HS-27A (cell line): ENCODE measurements around the gene CAMK2D.
A peak's percentile ranks its signal among the peaks of the same experiment; 100 is the strongest.

Experiments
- DNase-seq: peaks from one replicate; pipeline ENCODE4 v3.0.0-alpha.2; 2012; ENCODE audit warnings: low read depth, missing footprints

Gene CAMK2D

DNA sequence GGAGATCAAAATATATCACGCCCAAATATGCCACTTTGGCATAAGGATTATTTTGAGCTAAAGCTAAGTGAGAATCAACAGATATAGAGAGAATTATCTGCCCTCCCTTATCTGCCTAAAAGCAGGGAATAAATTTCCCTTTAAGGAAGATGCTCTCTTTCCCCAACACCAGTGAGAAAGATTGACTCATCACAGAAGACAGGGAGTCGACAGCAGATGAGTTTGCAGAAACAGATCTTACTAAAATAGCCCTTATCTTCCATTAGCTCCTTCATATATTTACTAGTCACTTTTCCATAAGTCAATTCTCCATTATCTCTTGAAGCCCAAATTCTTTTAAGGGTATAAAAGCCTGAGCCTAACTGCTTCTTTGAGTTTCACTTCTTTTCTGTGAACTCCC, 156.6 kb downstream of the CAMK2D start:
- DNase-seq = no peak

DNA sequence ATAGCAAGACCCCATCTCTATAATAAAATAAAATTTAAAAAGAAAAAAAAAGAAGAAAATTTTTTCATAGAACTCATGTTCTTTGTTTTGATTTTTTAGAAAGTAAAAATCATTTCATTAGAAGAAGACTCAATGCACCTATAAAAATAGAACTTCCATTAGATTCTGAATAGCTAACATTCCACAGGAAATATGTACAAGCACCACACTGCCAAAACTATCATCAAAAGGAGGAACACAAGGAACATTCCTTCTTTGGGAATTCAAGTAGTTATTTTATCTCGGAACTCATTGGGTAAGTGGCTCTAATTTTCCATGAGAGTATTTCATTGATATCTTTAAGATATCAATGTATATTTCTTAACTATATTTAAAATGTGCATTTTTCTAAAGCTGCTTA, 157.6 kb downstream of the CAMK2D start:
- DNase-seq = no peak

DNA sequence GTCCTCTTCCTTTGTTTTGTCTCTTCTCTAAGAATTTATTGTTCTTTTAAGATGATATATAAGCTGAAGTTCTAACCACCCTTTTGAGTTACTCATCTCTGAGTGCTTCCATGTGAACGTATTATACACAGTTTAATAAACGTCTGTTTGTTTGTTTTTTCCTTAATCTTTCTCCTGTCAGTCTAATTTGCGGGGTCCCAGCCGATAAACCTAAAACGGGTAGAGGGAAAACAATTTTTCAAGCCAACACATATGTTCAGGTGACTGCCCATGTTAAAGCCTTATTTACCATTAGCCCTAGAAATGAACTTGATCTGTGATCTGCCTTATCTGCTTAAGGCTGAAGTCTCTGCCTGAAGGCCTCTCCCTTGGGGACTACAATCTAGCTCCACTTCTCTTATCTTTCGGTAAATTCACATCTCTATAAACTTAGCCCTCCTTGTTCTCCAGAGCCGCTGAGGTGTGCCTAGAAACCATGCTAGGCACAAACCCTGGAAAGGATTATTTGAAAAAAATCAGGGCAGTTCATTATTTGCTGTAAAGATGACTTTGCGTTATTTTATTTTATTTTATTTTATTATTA, 158.8 kb downstream of the CAMK2D start:
- no peak for DNase-seq

DNA sequence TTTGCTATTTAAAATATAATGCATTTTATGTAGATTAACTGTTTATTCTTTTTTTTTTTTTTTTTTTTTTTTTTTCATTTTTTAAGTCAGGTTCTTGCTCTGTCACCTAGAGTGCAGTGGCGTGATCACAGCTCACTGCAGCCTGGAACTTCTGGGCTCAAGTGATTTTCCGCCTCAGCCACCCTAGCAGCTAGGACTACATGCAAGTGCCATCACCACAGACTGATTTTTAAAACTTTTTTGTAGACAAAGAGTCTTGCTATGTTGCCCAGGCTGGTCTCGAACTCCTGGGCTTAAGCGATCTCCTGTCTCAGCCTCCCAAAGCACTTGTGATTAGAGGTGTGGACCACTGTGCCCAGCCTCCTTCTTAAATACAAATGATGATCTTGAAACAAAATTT, 159.9 kb downstream of the CAMK2D start:
- no peak for DNase-seq

DNA sequence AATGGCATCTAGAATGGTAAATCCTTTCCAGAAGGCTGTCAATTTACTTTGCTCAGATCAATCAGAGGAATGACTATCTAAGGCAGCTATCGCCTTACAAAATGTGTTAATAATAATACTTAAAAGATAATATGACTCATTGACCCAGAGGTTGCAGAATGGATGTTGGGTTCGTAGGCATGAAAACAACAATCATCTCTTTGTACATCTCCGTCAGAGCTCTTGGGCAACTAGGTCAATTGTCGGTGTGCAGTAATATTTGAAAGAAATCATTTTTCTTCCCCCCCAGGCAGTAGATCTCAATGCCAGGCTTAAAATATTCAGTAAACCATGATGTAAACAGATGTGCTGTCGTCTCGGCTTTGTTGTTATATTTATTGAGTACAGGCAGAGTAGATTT, 165.1 kb downstream of the CAMK2D start:
- no peak for DNase-seq

DNA sequence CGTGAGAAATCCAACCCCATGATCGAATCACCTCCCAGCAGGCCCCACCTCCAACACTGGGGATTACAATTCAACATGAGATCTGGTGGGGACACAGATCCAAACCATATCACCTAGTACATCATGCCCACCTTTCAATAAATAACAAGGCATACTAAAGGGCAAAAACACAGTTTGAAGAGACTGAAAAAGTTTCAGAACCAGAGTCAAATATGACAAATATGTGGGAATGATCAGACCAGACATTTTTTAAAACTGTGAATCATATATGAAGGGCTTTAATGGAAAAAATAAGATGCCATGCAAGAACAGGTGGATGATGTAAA, 167.3 kb downstream of the CAMK2D start:
- no peak for DNase-seq

DNA sequence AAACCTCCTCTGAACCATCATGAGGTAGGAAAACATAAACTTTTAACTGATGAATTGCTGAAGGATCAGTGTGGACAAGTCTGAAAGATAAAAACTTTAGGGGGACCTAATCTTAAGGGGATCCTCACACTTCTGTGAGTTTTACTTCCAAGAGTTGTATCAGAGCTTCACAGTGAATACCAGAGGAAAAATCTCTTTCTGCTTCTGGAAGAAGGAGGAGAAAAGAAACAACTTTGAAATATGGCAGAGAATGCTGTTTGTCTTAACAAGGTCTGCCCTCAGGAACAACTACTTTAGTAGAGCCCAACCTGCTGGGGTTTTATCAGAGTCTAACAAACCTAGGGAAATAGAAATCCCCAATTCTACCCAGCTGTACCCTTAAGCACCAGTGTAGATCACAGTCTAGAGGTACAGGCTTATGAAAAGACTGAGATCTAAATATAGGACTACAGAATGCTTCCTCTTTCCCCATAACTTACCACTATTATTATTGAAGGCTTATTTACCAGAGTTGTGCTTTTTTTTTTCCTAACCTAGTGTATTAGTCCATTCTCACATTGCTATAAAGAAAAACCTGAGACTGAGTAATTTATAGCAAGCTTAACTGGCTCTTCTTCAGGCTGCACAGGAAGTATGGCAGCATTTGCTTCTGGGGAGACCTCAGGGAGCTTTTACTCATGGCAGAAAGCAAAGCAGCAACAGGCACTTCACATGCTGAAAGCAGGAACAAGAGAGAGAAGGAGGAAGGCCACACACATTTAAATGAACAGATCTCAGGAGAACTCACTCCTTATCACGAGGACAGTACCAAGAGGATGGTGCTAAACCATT, 167.9 kb downstream of the CAMK2D start:
- no peak for DNase-seq

DNA sequence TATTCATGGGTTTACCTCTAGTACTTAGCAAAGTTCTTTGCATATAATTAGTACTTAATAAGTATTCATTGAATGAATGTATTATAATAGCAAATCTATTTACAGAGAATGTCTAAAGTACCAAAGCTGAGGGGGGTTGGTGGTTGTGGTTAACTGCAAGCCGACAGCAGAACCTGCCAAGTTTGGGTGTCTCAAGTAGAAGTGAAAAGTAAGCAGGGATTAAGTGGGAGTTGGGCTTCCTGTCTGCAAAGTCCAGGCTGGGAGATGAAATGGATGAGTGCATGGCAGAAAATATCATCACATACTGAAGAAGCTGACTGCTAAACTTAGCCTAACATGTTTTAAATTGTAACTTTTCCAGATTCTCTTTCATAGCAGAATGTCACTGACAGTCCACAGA, 169.6 kb downstream of the CAMK2D start:
- no peak for DNase-seq

DNA sequence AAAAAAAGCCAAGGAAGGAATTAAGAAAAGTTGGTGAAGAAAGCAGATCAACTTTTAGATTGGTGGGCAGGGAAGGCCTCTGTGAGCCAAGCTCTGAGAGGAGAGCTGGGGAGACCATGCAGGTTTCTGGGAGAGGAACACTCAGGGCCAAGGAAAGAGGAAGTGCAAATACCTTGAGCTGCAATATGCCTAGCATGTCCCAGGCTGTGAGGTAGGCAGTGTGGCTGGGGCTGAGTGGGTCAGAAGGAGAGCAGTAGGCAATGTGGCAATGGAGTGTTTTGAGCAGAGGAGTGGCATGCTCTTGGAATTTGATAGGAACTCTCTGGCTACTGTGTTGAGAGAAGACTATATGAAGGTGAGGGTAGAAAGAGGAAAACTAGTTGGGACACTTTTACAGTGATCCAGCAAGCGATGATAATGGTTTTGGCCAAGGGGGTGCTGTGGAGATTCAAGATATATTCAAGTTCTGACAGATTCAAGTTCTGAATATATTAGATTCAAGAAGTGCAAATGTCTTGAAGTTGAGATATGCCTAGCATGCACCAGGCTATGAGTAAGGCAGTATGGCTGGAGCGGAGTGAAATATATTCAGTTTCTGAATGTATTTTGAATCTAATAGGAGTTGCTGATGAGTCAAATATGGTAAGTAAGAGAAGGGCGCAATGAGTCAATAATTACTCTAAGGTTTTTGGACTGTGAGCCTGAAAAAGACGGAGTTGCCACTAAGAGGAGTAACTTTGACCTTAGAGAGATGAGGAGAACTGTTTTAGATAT, 172.5 kb downstream of the CAMK2D start:
- DNase-seq = no peak

DNA sequence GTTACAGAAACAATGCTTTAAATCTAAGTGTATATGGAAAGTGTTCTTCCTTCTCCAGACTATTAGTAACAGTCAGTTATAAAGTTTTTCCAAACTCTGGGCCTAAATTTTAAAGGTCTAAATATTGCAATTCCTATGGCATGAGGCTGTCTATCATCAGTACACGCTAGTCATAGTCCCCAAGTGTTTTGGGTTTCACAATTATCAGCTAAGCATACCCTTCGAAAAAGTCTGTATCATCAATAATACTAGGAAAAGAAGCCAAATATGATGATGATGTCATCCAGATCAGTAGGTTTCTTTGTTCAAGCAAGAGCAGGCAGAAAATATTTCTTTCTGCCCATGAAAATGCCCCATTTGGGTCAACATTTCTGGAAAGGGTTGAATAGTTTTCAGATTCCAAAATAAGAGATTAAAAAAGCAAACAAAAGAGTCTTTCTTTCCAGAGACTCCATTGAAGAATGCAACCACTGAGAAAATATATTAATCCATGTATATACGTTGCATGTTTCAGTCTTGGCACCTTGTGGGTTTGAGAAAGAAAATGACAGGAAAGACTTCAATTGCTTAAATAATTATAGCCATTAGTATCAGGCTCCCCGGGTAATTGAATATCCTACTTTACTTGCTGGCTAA, 173.8 kb downstream of the CAMK2D start:
- DNase-seq = no peak

DNA sequence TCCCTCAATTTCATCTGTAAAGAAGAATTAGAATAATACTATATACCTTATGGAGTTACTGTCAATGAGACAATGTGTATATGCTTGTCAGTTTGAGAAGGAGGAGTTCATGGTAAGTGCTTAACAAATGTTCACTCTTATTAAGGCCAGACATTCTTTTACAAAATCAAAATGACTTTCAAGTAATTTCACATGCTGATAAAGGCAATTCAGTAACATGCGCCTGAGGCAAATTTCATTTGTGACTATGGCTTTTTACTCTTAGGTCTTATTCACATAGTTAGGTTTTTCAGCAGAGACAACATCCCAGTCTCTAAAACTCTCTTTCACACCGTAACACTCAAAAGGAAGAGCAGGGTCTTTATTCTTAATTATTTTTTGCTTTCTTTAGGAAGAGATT, 174.4 kb downstream of the CAMK2D start:
- no peak for DNase-seq

DNA sequence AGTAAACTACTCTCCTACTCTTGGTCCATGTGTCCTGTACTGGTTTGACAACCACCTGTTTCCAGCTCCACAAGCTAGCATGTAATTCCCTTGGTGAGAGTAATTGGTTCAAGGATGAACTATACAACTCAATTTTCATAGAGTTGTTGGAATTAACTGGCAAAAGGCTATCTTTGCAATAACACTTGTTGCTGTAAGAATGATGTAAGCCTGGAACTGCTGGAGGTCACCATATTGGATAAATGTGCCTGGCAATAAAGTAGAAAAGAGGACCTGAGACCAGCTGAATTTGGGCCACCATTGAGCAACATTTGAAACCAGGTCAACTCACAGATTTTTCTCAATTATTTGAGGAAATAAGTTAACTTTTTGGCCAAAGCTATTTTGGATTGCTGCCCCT, 175.5 kb downstream of the CAMK2D start:
- no peak for DNase-seq

DNA sequence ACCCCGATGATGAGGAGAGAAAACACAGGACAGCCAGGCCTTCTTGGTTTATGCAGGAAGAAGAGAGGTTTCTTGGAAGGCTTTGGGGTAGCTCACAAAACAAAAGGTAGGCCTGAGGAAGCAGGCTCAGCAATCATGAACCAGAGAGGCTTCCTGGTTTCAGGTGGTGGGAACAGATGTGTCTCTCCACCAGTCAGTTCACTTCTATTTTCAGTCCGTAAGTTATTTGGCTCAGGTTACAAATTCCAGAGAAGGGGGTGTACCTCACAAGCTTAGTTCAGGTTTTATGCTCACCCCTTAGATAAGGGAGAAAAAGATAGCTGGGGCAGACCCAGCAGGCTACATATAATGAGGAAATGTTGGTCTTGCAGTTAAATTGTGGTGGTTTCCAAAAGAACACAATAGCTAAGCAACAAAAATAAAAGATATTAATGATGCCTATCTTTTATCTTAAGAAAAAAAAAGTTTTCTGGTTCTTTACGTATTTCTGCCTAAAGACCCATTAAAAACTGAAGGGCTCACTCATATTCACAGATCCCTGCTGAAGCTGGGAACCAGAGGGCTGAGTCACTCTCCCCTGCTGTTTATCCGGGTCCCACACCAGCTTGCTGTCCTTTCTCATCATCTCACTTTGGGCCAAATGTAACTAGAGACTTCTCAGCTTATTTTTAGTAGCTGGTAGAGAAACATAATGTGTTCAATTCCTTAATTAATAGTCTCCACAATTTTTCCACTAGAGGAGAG, 177.0 kb downstream of the CAMK2D start:
- DNase-seq = no peak

DNA sequence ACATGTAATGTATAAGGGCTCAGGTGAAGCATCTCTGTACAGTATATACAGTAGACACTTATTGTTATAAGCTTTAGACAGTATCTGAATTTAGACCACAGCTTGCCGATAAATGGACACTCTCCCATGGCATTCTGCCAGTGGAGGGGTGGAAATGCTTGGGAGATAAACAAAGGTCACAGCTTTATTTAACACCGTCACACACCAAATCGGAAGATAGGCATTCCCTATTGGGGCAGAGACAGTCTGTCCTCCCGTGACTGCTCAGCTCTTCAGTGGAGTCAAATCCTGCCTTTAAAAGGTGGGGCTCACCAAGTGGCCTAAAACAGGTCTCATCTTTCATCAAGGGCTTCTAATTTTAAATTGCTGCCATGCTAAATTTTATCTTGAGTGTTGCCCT, 178.8 kb downstream of the CAMK2D start:
- DNase-seq = no peak

DNA sequence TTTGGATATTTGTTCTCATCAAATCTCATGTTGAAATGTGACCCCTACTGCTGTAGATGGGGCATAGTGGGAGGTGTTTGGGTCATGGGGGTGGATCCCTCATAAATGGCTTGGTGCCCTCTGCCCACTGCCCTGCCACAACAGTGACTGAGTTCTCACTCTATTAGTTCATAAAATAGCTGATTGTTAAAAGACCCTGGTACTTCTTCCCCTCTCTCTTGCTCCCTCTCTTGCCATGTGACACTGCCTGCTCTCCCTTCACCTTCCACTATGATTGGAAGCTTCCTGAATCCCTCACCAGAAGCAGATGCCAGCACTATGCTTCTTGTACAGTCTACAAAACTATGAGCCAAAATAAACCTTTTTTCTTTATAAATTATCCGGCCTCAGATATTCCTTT, 182.2 kb downstream of the CAMK2D start:
- DNase-seq = no peak

DNA sequence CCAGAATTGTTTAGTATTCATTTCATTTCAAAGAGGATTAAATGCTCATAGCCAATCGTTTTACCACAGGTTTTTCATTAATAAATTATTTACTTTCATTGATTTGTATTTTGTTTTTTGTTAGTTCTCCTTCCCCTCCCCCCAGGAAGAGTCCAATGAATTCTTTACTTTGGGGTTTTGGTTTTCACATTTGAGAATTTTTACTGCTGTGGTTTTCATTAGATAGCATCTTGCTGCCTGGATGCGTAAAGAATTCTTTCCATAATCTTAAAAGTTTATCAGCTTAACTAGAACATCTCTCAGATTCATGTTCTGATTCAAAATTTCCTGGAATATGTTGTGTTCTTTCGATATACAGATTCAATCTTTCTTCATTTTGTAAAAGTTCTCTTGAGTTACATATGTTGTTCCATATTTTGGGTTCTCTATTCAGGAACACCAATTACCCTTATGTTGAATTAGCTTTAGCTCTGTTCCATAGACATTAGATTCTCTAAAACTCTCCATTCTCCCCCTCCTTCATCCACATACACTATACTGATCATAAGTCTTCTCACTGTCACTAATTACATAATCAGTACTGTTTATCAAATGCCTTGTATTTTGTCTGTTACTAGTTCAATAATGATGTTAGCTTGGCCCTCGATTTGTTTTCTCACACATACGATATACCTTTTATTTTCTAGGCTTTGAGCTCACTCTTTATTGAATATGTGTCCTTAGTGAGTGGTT, 184.4 kb downstream of the CAMK2D start:
- no peak for DNase-seq

DNA sequence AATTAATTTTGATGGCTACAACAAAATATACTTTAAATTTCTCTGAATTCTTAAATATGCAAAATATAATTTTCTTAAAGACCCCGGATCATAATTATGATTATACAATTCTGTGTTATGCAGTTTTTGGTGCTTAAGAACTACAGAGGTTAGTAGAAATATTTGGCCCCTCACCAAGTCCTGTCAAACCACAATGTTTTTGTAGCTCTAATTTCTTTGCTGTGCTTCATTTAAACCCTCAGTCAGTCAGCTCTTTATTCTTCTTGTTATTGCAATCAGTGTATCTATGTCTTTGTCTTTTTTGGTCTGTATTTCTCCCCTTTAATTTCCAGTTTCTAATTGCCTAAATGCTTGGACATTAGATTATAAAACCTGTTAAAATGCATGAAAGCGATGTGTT, 186.1 kb downstream of the CAMK2D start:
- peak; percentile 62 for DNase-seq

DNA sequence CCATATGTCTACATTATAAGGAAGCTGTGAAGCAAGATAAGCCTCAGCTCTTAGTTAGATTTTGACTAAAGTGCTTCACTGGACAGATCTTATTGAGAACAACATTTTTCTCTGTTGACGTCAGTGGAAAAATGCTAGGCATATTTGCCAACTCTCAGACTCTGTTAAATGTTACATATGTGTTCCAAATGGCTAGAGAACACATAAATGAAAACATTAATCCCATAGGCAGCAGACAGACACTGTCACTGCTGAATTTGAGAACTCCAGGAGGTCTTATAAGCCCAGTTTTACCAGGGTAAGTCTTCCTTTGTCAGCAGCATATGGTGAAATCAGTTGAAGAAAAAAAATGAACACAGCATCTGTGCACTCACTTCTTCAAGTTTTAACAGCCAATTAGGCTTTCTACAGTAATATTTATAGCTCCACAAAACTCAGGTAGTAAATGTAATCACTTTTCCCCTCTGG, 186.9 kb downstream of the CAMK2D start:
- DNase-seq = peak; percentile 66

DNA sequence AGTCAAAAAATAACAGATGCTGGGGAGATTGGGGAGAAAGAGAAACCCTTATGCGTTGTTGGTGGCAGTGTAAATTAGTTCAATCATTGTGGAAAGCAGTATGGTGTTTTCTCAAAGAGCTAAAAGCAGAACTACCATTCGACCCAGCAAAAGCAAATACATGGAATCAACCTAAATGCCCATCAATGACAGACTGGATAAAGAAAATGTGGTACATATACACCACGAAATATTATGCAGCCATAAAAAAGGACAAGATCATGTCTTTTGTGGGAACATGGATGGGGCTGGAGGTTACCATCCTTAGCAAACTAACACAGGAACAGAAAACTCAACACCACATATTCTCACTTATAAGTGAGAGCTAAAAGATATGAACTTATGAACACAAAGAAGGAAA, 188.9 kb downstream of the CAMK2D start:
- DNase-seq = no peak

DNA sequence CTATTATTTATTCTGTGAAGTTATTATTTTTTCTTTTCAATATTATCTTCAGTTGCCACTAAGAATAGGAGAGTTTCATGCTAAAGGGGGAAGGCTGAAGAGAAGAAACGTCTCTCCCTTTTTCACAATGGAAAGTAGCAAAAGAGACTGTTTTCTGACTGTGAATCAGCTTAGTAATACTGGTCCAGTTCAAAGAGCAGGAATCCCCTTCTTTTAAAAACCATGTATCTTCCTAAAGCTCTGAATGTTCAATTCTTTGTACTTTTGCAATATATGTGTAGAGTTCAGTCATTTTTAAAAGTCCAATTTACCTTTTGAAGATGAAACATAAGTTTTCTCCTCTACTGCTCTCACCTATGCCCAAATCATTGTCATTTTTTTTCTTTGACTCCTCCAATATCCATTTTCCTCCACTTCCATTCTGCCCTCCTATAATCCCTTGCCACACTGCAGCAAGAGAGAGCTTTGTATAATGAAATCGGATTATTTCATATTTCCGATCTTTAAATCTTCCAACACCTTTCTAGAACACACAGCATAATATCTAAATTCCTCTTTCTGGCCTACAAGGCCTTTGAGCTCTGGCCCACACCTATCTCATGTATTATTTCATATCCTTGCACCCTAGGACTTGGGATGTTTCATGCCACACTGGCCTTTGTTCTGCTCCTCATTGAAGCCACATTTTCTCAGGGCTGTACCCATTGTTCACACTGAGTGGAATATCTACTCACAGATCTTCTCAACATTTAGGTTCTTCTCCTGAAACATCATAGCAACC, 195.3 kb downstream of the CAMK2D start:
- DNase-seq = no peak

DNA sequence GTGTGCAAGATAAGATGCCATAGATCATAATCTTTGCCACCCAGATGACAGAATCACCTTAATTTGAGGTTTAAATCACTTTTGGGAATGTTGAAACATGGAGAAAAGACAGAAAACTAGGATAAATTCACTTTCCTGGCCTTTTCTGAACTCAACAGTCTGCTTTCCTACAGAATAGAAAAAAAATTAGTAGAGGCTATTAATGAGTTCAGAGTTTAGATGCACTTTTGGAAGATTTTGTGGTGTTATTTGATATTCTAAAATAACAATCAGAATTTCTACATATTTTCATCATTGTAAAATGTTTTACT, 195.9 kb downstream of the CAMK2D start:
- DNase-seq = no peak
